Measurements from ENCODE around the gene GID4.
A peak's percentile ranks its signal among the peaks of the same experiment; 100 is the strongest.

GID4 gene

DNA sequence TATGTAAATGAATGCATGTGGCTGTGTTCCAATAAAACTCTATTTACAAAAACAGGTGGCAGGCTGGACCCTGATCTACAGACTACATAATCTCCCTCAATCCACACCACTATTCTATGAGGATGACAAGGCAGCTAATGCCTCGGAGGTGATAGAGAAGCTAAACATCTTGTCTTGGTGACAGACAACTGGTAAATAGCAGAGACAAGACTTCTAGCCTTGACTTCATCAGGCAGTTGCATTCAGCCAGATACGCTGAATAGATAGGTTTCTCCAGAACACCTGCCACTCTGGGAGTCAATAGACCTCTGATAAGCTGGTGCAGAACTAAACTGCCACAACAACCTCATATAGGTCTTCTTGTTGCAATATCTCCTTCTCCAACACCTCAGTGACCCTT lies 3.5 kb upstream of the GID4 start:
- H3K4me3 ChIP-seq (ENCODE audit: low read depth, low read length) = no peak overlapping the region
- no peak for DNase-seq (ENCODE audit: low read depth)
- no peak for TF ChIP-seq CTCF (IDR thresholded peaks at IDR 0.05; ENCODE audit: control insufficient read depth, extremely low read depth, insufficient read depth)

GRCh38 chr17:18037486-18037885 lies 1.7 kb upstream of the GID4 start:
- TF ChIP-seq CTCF (IDR thresholded peaks at IDR 0.05; ENCODE audit: control insufficient read depth, extremely low read depth, insufficient read depth) = no peak
- no peak for DNase-seq (ENCODE audit: low read depth)
- H3K4me3 ChIP-seq (ENCODE audit: low read depth, low read length) = peak overlapping the region; percentile 91

- no peak for TF ChIP-seq CTCF (IDR thresholded peaks at IDR 0.05; ENCODE audit: control insufficient read depth, extremely low read depth, insufficient read depth)
- DNase-seq (ENCODE audit: low read depth) = no peak
- H3K4me3 ChIP-seq (ENCODE audit: low read depth, low read length) = peak overlapping the region; percentile 91
Observed at GRCh38 chr17:18038149-18038850, 908 bp upstream of the GID4 start.

GRCh38 chr17:18039535-18040260 lies 490 bp downstream of the GID4 start:
- no peak for TF ChIP-seq CTCF (IDR thresholded peaks at IDR 0.05; ENCODE audit: control insufficient read depth, extremely low read depth, insufficient read depth)
- H3K4me3 ChIP-seq (ENCODE audit: low read depth, low read length) = peak overlapping the region; percentile 91
- DNase-seq (ENCODE audit: low read depth) = no peak

- no peak for DNase-seq (ENCODE audit: low read depth)
- TF ChIP-seq CTCF (IDR thresholded peaks at IDR 0.05; ENCODE audit: control insufficient read depth, extremely low read depth, insufficient read depth) = no peak
- peak overlapping the region; percentile 91 for H3K4me3 ChIP-seq (ENCODE audit: low read depth, low read length)
Observed at GRCh38 chr17:18040261-18040858, 1.2 kb downstream of the GID4 start.

DNA sequence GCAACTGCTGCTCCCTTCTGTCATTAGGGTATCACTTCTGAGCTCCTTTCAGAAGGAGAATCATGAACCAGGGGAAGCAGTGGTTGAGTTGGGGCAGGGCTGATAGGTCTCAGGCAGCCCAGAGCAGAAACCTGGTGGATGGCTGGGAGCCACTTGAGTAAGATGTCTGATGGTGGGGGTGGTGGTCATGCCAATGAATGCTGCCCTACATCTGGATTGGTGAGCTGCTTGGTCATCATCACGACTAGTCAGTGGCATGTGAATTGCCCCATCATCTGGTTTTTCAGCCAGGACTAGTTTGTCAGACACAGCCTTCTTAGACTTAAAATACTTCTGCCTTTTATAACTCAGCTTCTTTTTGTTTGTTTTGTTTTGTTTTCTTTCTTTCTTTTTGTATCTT lies 2.6 kb downstream of the GID4 start:
- no peak for DNase-seq (ENCODE audit: low read depth)
- no peak overlapping the region for H3K4me3 ChIP-seq (ENCODE audit: low read depth, low read length)
- TF ChIP-seq CTCF (IDR thresholded peaks at IDR 0.05; ENCODE audit: control insufficient read depth, extremely low read depth, insufficient read depth) = no peak

Data from LNCaP clone FGC (cell line).